GM12801 (cell line): ENCODE data around the gene ADCY10.

ENCODE experiments used
- TF ChIP-seq, protein P1 (sequence below): IDR thresholded peaks from one replicate; pipeline ENCODE4 v1.5.1; 2011; ENCODE audit warnings: control low read depth; ENCODE audit not compliant: insufficient read length; ENCODE audit errors: extremely low read depth

ADCY10 gene

DNA sequence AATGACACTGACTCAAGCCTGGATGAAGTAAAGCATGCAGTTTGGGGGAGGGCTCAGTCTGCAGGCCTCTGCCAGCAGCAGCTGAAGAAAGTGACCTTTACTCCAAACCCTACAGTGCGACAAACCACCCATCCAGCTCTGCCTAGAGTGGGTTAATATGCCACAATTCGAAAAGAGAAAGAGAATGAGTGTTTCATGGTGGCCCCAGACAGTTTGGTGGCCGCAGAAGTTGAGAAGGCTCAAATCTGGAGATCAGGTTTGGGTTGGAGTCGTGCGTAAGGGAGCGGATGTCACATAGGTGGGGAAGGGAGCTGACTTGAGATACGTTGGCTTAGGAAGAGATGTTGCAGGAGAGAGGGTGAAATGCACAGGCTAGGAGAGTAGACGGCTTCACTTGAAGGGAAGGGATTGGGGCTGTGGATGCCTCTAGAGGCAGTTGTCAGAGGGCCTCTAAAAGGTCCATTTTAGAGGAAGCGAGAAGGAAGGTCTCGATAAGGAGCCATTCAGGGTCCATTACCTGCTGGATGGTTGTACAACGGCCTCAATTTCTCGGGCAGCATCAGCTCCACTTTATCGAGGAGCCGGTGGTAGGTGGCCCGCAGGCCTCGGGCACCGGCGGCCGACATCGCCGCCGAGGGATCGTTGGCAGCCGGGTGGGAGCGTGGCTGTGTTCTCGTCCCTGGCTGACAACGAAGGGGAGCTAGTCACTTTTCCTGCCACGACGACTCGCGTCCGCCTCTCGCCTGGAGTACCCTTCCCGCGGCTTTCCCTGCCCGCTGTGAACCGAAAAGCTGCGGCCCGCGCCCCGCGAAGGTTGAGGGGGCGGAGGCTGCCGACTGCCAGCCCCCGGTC lies 21.5 kb upstream of the ADCY10 start:
- TF ChIP-seq, protein P1, sequence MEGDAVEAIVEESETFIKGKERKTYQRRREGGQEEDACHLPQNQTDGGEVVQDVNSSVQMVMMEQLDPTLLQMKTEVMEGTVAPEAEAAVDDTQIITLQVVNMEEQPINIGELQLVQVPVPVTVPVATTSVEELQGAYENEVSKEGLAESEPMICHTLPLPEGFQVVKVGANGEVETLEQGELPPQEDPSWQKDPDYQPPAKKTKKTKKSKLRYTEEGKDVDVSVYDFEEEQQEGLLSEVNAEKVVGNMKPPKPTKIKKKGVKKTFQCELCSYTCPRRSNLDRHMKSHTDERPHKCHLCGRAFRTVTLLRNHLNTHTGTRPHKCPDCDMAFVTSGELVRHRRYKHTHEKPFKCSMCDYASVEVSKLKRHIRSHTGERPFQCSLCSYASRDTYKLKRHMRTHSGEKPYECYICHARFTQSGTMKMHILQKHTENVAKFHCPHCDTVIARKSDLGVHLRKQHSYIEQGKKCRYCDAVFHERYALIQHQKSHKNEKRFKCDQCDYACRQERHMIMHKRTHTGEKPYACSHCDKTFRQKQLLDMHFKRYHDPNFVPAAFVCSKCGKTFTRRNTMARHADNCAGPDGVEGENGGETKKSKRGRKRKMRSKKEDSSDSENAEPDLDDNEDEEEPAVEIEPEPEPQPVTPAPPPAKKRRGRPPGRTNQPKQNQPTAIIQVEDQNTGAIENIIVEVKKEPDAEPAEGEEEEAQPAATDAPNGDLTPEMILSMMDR, result no peak

DNA sequence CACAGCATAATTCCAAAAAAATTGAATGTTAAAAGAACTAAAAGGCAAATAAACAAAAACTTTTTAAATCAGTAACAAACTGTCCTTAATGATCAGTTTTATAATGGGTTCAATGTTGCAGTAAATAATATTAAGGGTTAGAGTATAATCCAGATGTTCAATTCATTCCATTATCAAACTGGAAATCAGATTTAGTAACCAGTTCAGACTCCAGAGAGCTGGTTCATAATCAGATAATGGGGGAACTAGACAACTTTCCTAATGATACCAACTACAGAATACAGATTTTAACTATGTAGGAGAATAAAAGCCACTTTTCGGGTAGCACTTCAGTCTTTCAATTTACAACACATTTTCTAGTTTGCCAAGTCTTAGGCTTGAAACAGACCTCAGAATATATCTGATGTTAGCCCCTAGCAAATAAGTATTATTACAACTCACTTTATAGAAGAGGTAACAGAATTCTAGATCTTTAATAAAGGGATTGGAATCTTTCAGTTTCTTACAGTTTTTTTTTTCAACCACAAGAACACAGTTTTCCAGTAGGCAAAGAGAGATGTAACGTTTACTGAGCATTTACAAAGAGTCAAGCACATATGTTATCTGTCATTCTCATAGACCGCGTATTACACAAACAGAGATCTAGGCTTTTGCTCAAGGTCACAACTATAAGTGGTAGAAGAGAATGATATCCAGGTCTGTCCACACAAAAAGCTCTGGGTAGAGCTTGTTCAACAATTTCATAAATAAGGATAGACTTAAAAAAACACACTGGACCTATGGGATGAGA lies 20.7 kb upstream of the ADCY10 start:
- TF ChIP-seq, protein P1, result no peak

DNA sequence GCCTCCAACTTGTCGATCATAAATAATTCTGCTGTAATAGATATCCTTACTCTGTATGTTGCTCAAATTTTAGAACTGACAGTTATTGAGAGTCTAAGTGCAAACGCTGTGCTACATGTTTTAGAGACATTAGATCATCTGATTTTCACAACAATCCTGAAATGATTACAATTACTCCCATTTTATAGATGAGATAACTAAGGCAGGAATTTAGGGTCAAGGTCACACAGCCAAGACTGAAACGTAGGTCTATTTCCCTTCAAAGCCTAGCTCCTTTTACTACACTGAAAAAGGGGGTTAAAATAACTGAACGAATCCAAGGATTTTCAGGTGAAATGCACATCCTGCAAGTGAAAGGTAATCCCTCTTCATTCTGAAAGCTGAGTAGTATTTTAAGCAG lies 19.9 kb upstream of the ADCY10 start:
- TF ChIP-seq, protein P1, result no peak

DNA sequence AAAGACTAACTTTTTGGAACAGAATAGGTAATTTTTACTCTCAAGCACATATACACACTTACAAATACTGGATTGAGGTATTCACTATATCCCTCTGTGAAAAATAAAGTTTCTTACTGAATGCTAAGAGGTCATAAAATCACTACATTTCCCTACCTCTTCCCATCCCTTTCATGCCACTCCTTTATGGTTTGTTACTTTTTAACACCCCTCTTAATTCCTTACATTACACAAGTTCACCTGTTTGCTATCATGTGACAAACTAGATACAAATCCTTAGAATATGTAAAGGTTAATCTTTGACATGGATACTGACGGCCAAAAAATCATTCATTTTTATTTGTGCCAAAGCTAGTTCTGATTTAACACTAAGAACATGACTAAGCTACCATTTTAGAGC lies 15.8 kb upstream of the ADCY10 start:
- TF ChIP-seq, protein P1, result no peak

DNA sequence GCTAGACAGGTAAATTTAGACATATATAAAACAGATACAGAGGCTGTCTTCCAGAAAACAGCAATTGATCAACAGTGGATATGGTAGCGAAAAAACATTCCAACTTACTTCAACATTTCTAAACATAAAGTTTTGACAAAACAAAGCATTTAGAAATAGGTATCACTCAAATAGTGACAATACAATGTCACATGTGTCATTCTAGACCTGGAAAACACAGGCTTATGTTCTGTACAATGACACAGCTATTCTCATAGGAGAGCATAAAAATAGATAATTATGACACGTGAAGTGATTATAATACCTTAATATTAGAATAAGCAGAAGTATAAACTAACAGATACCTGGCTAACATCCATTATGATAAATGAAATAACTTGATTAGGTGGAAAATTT lies 14.5 kb upstream of the ADCY10 start:
- TF ChIP-seq, protein P1, result no peak

DNA sequence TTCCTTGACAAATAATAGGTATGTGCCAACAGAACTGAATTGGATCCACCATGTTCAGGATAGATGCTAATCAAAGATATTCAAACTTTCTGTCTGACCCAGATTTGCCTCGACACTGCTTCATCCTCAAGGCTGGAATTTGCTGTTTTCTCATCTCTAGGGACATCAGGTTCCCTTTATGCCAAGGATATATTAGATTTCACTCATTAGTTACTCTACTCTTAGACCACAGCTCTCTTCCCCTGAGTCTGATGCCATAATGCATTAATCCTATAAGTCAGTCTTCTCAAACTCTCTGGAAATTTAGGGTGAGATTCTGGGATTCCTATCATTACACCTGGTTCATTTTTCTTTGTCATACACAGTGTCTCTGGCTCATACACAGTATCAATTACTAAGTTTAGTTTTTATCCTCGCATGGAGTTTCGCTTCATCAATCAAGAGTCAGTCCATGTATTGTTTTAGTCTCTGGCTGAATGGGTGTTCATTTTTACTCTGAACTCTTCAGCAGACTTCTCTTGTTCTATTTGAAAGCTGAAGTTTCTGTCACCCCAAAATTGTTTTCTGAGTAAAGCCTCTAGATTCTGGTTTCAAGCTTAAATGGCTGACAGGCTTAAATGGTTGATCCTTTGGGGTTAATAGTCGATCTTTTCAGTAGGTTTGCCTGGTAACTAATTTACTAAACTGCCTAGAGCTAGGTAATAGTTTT lies 13.3 kb upstream of the ADCY10 start:
- TF ChIP-seq, protein P1, result no peak

DNA sequence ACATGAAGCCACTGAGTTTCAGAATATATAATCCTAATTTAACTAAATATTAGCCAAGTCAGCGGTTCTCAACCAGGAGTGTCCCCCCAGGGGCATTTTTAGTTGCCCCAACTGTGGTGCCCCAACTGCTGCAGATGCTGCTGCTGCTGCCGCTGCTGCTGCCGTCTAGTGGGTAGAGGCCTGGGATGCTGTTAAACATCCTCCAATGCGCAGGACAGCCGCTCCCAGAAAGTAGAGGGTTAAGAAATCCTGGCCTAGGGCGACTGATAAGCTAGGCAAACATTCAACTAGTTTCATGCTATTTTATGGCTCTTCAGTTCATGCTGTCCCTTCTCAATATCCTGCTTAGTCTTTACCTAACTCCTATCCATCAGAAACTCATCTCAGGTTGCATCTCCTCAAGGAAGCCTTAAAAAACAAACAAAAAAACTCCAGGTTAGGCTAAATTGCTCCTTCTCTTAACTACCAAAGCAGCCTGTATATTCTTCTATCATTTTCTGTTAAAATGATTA lies 12.6 kb upstream of the ADCY10 start:
- TF ChIP-seq, protein P1, result no peak
